ENCODE results near the gene ARSB.

- TF ChIP-seq, protein P1, sequence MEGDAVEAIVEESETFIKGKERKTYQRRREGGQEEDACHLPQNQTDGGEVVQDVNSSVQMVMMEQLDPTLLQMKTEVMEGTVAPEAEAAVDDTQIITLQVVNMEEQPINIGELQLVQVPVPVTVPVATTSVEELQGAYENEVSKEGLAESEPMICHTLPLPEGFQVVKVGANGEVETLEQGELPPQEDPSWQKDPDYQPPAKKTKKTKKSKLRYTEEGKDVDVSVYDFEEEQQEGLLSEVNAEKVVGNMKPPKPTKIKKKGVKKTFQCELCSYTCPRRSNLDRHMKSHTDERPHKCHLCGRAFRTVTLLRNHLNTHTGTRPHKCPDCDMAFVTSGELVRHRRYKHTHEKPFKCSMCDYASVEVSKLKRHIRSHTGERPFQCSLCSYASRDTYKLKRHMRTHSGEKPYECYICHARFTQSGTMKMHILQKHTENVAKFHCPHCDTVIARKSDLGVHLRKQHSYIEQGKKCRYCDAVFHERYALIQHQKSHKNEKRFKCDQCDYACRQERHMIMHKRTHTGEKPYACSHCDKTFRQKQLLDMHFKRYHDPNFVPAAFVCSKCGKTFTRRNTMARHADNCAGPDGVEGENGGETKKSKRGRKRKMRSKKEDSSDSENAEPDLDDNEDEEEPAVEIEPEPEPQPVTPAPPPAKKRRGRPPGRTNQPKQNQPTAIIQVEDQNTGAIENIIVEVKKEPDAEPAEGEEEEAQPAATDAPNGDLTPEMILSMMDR (IDR thresholded peaks at IDR 0.05; ENCODE audit: low read length), result no peak
- TF ChIP-seq EZH2 (IDR thresholded peaks at IDR 0.05; ENCODE audit: borderline replicate concordance, low read length), result no peak
Measured at GRCh38 chr5:78855026-78855425, 130.1 kb downstream of the ARSB start.

All from OCI-LY1 (cell line).